HepG2 (cell line): Measurements from ENCODE around the gene COBL. TPM values are rescaled to one million over a fixed set of nuclear protein-coding genes. Genes with fewer than 3 reads are reported as not detected.

Source experiments
- JARID2 ChIP-seq: sonication (generic); formaldehyde crosslinking; IDR thresholded peaks from 2 replicates; pipeline ENCODE4 v1.8.1; 2023; ENCODE audit warnings: missing genetic modification reagents, inconsistent platforms; ENCODE audit not compliant: insufficient replicate concordance
- MTA1 ChIP-seq: sonication (generic); formaldehyde crosslinking; IDR thresholded peaks from 2 replicates; pipeline ENCODE4 v1.4.0; 2020; ENCODE audit warnings: missing genetic modification reagents, mild to moderate bottlenecking, borderline replicate concordance
- POLR2AphosphoS2 ChIP-seq: IDR thresholded peaks from 2 replicates; pipeline ENCODE4 v1.6.1; 2011; ENCODE audit warnings: low read depth, low read length, improper control_type of control experiment
- SAFB2 ChIP-seq: sonication (generic); formaldehyde crosslinking; IDR thresholded peaks from 2 replicates; pipeline ENCODE4 v1.5.1; 2020; ENCODE audit warnings: missing genetic modification reagents, low read depth, mild to moderate bottlenecking, borderline replicate concordance
- SETDB1 ChIP-seq: sonication (generic); formaldehyde crosslinking; IDR thresholded peaks from 2 replicates; pipeline ENCODE4 v1.5.1; 2020; ENCODE audit warnings: missing genetic modification reagents, mild to moderate bottlenecking, borderline replicate concordance
- SMARCC2 ChIP-seq: fragments of 450-650 bp; IDR thresholded peaks from 2 replicates; pipeline ENCODE4 v1.6.1; 2017; ENCODE audit warnings: antibody characterized with exemption, mild to moderate bottlenecking
- SRF ChIP-seq: IDR thresholded peaks from 2 replicates; pipeline ENCODE4 v1.6.1; 2011; ENCODE audit warnings: mild to moderate bottlenecking, low read depth, low read length, moderate library complexity
- SRSF4 ChIP-seq: fragments of 200-400 bp; formaldehyde crosslinking; IDR thresholded peaks from one replicate; pipeline ENCODE4 v1.6.1; 2018; ENCODE audit warnings: mild to moderate bottlenecking, low read depth, low read length, moderate library complexity; ENCODE audit not compliant: poor library complexity, severe bottlenecking
- TOE1 ChIP-seq: sonication (generic); formaldehyde crosslinking; IDR thresholded peaks from 2 replicates; pipeline ENCODE4 v1.4.0; 2020; ENCODE audit warnings: mild to moderate bottlenecking, missing genetic modification reagents
- U2AF2 ChIP-seq: fragments of 200-400 bp; formaldehyde crosslinking; IDR thresholded peaks from 2 replicates; pipeline ENCODE4 v1.6.1; 2017; ENCODE audit warnings: low read depth, mild to moderate bottlenecking, low read length
- ZMYM2 ChIP-seq: sonication (generic); formaldehyde crosslinking; IDR thresholded peaks from 2 replicates; pipeline ENCODE4 v1.8.0; 2022; ENCODE audit warnings: mild to moderate bottlenecking, missing genetic modification reagents
- ZNF251 ChIP-seq: sonication (generic); formaldehyde crosslinking; IDR thresholded peaks from 2 replicates; pipeline ENCODE4 v1.9.0; 2021; ENCODE audit warnings: mild to moderate bottlenecking, missing genetic modification reagents
- ZNF292 ChIP-seq: sonication (generic); formaldehyde crosslinking; IDR thresholded peaks from 2 replicates; pipeline ENCODE4 v1.8.1; 2022; ENCODE audit warnings: mild to moderate bottlenecking, low read depth, missing genetic modification reagents, borderline replicate concordance
- ZNF296 ChIP-seq: sonication (generic); formaldehyde crosslinking; conservative IDR thresholded peaks from 2 replicates; pipeline ENCODE4 v1.5.0; 2020; ENCODE audit warnings: mild to moderate bottlenecking, missing genetic modification reagents
- ZNF30 ChIP-seq: sonication (generic); formaldehyde crosslinking; IDR thresholded peaks from 2 replicates; pipeline ENCODE4 v1.5.0; 2020; ENCODE audit warnings: mild to moderate bottlenecking, missing genetic modification reagents
- ZNF34 ChIP-seq: sonication (generic); formaldehyde crosslinking; IDR thresholded peaks from 2 replicates; pipeline ENCODE4 v1.4.0; 2020; ENCODE audit warnings: mild to moderate bottlenecking, missing genetic modification reagents, borderline replicate concordance
- ZNF574 ChIP-seq: sonication (generic); formaldehyde crosslinking; IDR thresholded peaks from 2 replicates; pipeline ENCODE4 v1.4.0; 2020; ENCODE audit warnings: missing genetic modification reagents
- ZNF770 ChIP-seq: sonication (generic); formaldehyde crosslinking; IDR thresholded peaks from 2 replicates; pipeline ENCODE4 v1.5.0; 2020; ENCODE audit warnings: mild to moderate bottlenecking, missing genetic modification reagents
- ZNF780A ChIP-seq: sonication (generic); formaldehyde crosslinking; IDR thresholded peaks from 2 replicates; pipeline ENCODE4 v1.8.0; 2022; ENCODE audit warnings: mild to moderate bottlenecking, missing genetic modification reagents, moderate library complexity
- polyA plus RNA-seq, 8 experiments: library from polyadenylated mRNA; depleted of rRNA in 3 of 8; stranded (reverse) in 7 of 8; unstranded in 1 of 8; fragments of >200 nt; fragmentation: Illumina TruSeq in 4 of 8; extraction: Trizol in 4 of 8; gene quantifications; 2 replicates each; pipeline versions ENCODE4 v1.2.1 to v1.2.3, GENCODE V29; 2011 to 2016; ENCODE audit warnings: low read depth in 4 of 8, missing spikeins in 1 of 8, mixed read lengths in 1 of 8; ENCODE audit not compliant: insufficient read depth in 1 of 8
- total RNA-seq, 5 experiments: library from RNA; depleted of rRNA; stranded (reverse); fragments of >200 nt; fragmentation: Illumina TruSeq; extraction: Trizol; gene quantifications; 2 replicates each; pipeline ENCODE4 v1.2.3, GENCODE V29; 2016; ENCODE audit warnings: low read depth in 1 of 5
- TF ChIP-seq, protein P1 (sequence below): IDR thresholded peaks from 2 replicates; pipeline ENCODE4 v1.4.0; 2020; ENCODE audit warnings: mild to moderate bottlenecking, missing genetic modification reagents
- TF ChIP-seq, protein P2 (sequence below): sonication (generic); formaldehyde crosslinking; IDR thresholded peaks from 2 replicates; pipeline ENCODE4 v1.4.0; 2020; ENCODE audit warnings: mild to moderate bottlenecking, missing genetic modification reagents

COBL gene
- total and polyA plus RNA-seq, 2 of the 13 experiments (the other 11 are each of a cell fraction or from before 2014, with no cell fraction given): 3.8 to 4.9 TPM

- TF ChIP-seq SETDB1 (CRISPR knock-in tag): no peak
- no peak for TF ChIP-seq ZNF251 (CRISPR knock-in tag)
- no peak for TF ChIP-seq SRF
- TF ChIP-seq, protein P1, sequence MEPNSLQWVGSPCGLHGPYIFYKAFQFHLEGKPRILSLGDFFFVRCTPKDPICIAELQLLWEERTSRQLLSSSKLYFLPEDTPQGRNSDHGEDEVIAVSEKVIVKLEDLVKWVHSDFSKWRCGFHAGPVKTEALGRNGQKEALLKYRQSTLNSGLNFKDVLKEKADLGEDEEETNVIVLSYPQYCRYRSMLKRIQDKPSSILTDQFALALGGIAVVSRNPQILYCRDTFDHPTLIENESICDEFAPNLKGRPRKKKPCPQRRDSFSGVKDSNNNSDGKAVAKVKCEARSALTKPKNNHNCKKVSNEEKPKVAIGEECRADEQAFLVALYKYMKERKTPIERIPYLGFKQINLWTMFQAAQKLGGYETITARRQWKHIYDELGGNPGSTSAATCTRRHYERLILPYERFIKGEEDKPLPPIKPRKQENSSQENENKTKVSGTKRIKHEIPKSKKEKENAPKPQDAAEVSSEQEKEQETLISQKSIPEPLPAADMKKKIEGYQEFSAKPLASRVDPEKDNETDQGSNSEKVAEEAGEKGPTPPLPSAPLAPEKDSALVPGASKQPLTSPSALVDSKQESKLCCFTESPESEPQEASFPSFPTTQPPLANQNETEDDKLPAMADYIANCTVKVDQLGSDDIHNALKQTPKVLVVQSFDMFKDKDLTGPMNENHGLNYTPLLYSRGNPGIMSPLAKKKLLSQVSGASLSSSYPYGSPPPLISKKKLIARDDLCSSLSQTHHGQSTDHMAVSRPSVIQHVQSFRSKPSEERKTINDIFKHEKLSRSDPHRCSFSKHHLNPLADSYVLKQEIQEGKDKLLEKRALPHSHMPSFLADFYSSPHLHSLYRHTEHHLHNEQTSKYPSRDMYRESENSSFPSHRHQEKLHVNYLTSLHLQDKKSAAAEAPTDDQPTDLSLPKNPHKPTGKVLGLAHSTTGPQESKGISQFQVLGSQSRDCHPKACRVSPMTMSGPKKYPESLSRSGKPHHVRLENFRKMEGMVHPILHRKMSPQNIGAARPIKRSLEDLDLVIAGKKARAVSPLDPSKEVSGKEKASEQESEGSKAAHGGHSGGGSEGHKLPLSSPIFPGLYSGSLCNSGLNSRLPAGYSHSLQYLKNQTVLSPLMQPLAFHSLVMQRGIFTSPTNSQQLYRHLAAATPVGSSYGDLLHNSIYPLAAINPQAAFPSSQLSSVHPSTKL (CRISPR knock-in tag): peak; percentile 67
- no peak for TF ChIP-seq TOE1 (CRISPR knock-in tag)
- no peak for TF ChIP-seq U2AF2
- no peak for TF ChIP-seq ZNF296 (CRISPR knock-in tag)
- no peak for TF ChIP-seq SMARCC2
- TF ChIP-seq SRSF4: no peak
- no peak for TF ChIP-seq ZNF30
- TF ChIP-seq ZNF34 (CRISPR knock-in tag): no peak
- TF ChIP-seq ZNF292 (CRISPR knock-in tag): peak; percentile 88; the same call in 1 of the 2 replicates
- TF ChIP-seq JARID2: no peak
- peak; percentile 22; the same call in 1 of the 2 replicates for TF ChIP-seq MTA1
- TF ChIP-seq POLR2AphosphoS2: no peak
- TF ChIP-seq, protein P2, sequence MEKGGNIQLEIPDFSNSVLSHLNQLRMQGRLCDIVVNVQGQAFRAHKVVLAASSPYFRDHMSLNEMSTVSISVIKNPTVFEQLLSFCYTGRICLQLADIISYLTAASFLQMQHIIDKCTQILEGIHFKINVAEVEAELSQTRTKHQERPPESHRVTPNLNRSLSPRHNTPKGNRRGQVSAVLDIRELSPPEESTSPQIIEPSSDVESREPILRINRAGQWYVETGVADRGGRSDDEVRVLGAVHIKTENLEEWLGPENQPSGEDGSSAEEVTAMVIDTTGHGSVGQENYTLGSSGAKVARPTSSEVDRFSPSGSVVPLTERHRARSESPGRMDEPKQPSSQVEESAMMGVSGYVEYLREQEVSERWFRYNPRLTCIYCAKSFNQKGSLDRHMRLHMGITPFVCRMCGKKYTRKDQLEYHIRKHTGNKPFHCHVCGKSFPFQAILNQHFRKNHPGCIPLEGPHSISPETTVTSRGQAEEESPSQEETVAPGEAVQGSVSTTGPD (CRISPR knock-in tag): no peak
- no peak for TF ChIP-seq ZNF770 (CRISPR knock-in tag)
- no peak for TF ChIP-seq ZNF574
- no peak for TF ChIP-seq ZNF780A (CRISPR knock-in tag)
- TF ChIP-seq ZMYM2 (CRISPR knock-in tag): no peak
- TF ChIP-seq SAFB2 (CRISPR knock-in tag): no peak
These were observed 11.8 kb upstream of the COBL start (continued) for GRCh38 chr7:51328351-51328801.
